Neural cell (in vitro differentiated cells): ENCODE measurements around the gene SHMT2. TPM values are rescaled to one million over a fixed set of nuclear protein-coding genes. Genes with fewer than 3 reads are reported as not detected.

ENCODE experiments used
- H2AFZ ChIP-seq: fragments of 200-600, 300-800 bp; sonication (generic), shearing (Covaris generic); 2 replicates; pipeline ENCODE4 v1.6.0; 2014; ENCODE audit warnings: low read depth, mild to moderate bottlenecking, antibody characterized with exemption, low read length, moderate library complexity
- H3F3A ChIP-seq: fragments of 200-600 bp; shearing (Covaris generic); 2 replicates; pipeline ENCODE4 v1.6.1; 2016; ENCODE audit warnings: mild to moderate bottlenecking, moderate library complexity, mixed read lengths, antibody characterized with exemption, low read length; ENCODE audit not compliant: insufficient read depth, poor library complexity, severe bottlenecking
- H3K27ac ChIP-seq: fragments of 200-600, 300-800 bp; sonication (generic), shearing (Covaris generic); 2 replicates; pipeline ENCODE4 v1.5.1; 2014; ENCODE audit warnings: mild to moderate bottlenecking, low read length, moderate library complexity
- H3K27me3 ChIP-seq: fragments of 300-800, 200-600 bp; sonication (generic), shearing (Covaris generic); 2 replicates; pipeline ENCODE4 v1.6.0; 2014; ENCODE audit warnings: mild to moderate bottlenecking, low read depth, low read length, moderate library complexity; ENCODE audit not compliant: insufficient read depth
- H3K36me3 ChIP-seq: fragments of 300-800, 200-600 bp; sonication (generic), shearing (Covaris generic); 2 replicates; pipeline ENCODE4 v1.5.1; 2014; ENCODE audit warnings: mild to moderate bottlenecking, antibody characterized with exemption, low read length, moderate library complexity; ENCODE audit not compliant: insufficient read depth
- H3K4me2 ChIP-seq: fragments of 300-800, 200-600 bp; sonication (generic), shearing (Covaris generic); 2 replicates; pipeline ENCODE4 v1.6.0; 2014; ENCODE audit warnings: mild to moderate bottlenecking, low read length
- H3K4me3 ChIP-seq: fragments of 300-800, 200-600 bp; sonication (generic), shearing (Covaris generic); 2 replicates; pipeline ENCODE4 v1.5.1; 2014; ENCODE audit warnings: mild to moderate bottlenecking, low read length, moderate library complexity
- H3K79me2 ChIP-seq: fragments of 200-600 bp; shearing (Covaris generic); replicated peaks from 2 replicates; pipeline ENCODE4 v1.6.0; 2014; ENCODE audit warnings: mild to moderate bottlenecking, low read length, moderate library complexity; ENCODE audit not compliant: insufficient read depth
- H3K9ac ChIP-seq: fragments of 300-800, 200-600 bp; sonication (generic), shearing (Covaris generic); 2 replicates; pipeline ENCODE4 v1.6.1; 2016; ENCODE audit warnings: mild to moderate bottlenecking, low read length, mixed read lengths
- H3K9me2 ChIP-seq: fragments of 200-600 bp; shearing (Covaris generic); 2 replicates; pipeline ENCODE4 v1.6.1; 2016; ENCODE audit warnings: mild to moderate bottlenecking, low read length, mixed read lengths; ENCODE audit not compliant: insufficient read depth
- H3K9me3 ChIP-seq: fragments of 200-600, 300-800 bp; sonication (generic), shearing (Covaris generic); 2 replicates; pipeline ENCODE4 v1.6.1; 2016; ENCODE audit warnings: mild to moderate bottlenecking, mixed run types, low read length, moderate library complexity, mixed read lengths
- H4K20me1 ChIP-seq: fragments of 200-600 bp; shearing (Covaris generic); 2 replicates; pipeline ENCODE4 v1.6.1; 2016; ENCODE audit warnings: mild to moderate bottlenecking, mixed run types; ENCODE audit not compliant: insufficient read depth
- EZH2 ChIP-seq: fragments of 200-600, 300-800 bp; shearing (Covaris generic), sonication (generic); IDR thresholded peaks from 2 replicates; pipeline ENCODE4 v1.6.1; 2014; ENCODE audit warnings: antibody characterized with exemption, low read length, borderline replicate concordance, mild to moderate bottlenecking; ENCODE audit not compliant: insufficient read depth, poor library complexity, severe bottlenecking
- MXI1 ChIP-seq: fragments of 450-650 bp; conservative IDR thresholded peaks from 2 replicates; pipeline ENCODE4 v1.6.1; 2014; ENCODE audit warnings: antibody characterized with exemption, mild to moderate bottlenecking; ENCODE audit not compliant: poor library complexity, severe bottlenecking
- POLR2AphosphoS5 ChIP-seq: IDR thresholded peaks from 2 replicates; pipeline ENCODE4 v1.6.1; 2012
- REST ChIP-seq: IDR thresholded peaks from 2 replicates; pipeline ENCODE4 v1.6.1; 2012; ENCODE audit warnings: borderline replicate concordance
- SMC3 ChIP-seq: fragments of 450-650 bp; conservative IDR thresholded peaks from 2 replicates; pipeline ENCODE4 v1.6.1; 2014; ENCODE audit warnings: antibody characterized with exemption, mild to moderate bottlenecking, moderate library complexity; ENCODE audit not compliant: poor library complexity
- TAF1 ChIP-seq: IDR thresholded peaks from 2 replicates; pipeline ENCODE4 v1.6.1; 2012; ENCODE audit warnings: low read depth
- polyA plus RNA-seq: library from polyadenylated mRNA; depleted of rRNA; stranded (reverse); fragments of >200 nt; gene quantifications from 2 replicates; pipeline ENCODE4 v1.2.3, GENCODE V29; 2014
- TF ChIP-seq, protein P1 (sequence below): fragments of 450-650 bp; IDR thresholded peaks from 2 replicates; pipeline ENCODE4 v1.5.1; 2014; ENCODE audit warnings: antibody characterized with exemption, mild to moderate bottlenecking, moderate library complexity; ENCODE audit not compliant: poor library complexity, severe bottlenecking

Gene SHMT2
- polyA plus RNA-seq, 1 donor from 2014 or later: 38.2 TPM

DNA sequence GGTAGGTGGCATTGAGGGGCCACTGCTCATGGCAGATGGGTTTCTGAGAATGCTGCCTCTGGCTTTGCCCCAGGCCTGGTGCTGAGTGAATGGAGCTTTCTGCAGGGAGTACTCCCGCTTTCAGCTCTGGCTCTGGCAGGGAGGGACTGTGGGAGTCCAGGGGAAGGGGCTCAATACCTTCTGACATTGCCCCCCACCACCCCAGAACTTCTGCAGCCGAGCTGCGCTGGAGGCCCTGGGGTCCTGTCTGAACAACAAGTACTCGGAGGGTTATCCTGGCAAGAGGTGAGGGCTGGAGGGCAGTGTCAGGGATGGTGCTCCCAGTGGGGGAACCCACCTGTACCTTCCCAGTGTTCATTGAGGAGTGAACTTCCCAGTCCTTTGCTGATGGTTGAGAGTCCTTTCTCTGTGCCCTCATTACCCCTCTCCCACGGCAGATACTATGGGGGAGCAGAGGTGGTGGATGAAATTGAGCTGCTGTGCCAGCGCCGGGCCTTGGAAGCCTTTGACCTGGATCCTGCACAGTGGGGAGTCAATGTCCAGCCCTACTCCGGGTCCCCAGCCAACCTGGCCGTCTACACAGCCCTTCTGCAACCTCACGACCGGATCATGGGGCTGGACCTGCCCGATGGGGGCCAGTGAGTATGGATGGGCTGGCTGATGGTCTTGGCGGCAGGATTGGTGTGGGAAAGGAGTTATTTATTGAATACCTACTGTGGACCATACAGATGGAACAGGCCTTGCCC is 1.9 kb downstream of the SHMT2 start:
- H3K9me3 ChIP-seq: no peaks in the 10 kb centered on the region
- peak overlapping the region; percentile 79 for H3K4me3 ChIP-seq
- no peaks in the 10 kb centered on the region for H4K20me1 ChIP-seq
- TF ChIP-seq TAF1 (no peak), POLR2AphosphoS5 (no peak), MXI1 (no peak), SMC3 (no peak), REST (no peak)
- no peak overlapping the region for H3K4me2 ChIP-seq
- H3K27ac ChIP-seq: no peak overlapping the region
- no peaks in the 10 kb centered on the region for H3K9me2 ChIP-seq
- no peaks in the 10 kb centered on the region for H3F3A ChIP-seq
- H3K79me2 ChIP-seq: no peaks in the 10 kb centered on the region
- no peak overlapping the region for H3K9ac ChIP-seq
- peaks cover 23% of the 10 kb centered on the region for H3K27me3 ChIP-seq
- H2AFZ ChIP-seq: no peak overlapping the region
- H3K36me3 ChIP-seq: no peaks in the 10 kb centered on the region

GRCh38 chr12:57232156-57232756 is 2.7 kb downstream of the SHMT2 start:
- no peaks in the 10 kb centered on the region for H4K20me1 ChIP-seq
- no peaks in the 10 kb centered on the region for H3K36me3 ChIP-seq
- no peaks in the 10 kb centered on the region for H3K79me2 ChIP-seq
- H3K27me3 ChIP-seq: peaks cover 23% of the 10 kb centered on the region
- no peak overlapping the region for H3K27ac ChIP-seq
- no peaks in the 10 kb centered on the region for H3F3A ChIP-seq
- H3K9me2 ChIP-seq: no peaks in the 10 kb centered on the region
- H2AFZ ChIP-seq: no peak overlapping the region
- TF ChIP-seq, protein P1, sequence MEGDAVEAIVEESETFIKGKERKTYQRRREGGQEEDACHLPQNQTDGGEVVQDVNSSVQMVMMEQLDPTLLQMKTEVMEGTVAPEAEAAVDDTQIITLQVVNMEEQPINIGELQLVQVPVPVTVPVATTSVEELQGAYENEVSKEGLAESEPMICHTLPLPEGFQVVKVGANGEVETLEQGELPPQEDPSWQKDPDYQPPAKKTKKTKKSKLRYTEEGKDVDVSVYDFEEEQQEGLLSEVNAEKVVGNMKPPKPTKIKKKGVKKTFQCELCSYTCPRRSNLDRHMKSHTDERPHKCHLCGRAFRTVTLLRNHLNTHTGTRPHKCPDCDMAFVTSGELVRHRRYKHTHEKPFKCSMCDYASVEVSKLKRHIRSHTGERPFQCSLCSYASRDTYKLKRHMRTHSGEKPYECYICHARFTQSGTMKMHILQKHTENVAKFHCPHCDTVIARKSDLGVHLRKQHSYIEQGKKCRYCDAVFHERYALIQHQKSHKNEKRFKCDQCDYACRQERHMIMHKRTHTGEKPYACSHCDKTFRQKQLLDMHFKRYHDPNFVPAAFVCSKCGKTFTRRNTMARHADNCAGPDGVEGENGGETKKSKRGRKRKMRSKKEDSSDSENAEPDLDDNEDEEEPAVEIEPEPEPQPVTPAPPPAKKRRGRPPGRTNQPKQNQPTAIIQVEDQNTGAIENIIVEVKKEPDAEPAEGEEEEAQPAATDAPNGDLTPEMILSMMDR: no peak
- no peak for TF ChIP-seq SMC3
- TF ChIP-seq EZH2: no peak
- TF ChIP-seq POLR2AphosphoS5: no peak
- no peak overlapping the region for H3K4me2 ChIP-seq
- H3K9me3 ChIP-seq: no peaks in the 10 kb centered on the region
- no peak overlapping the region for H3K4me3 ChIP-seq
- H3K9ac ChIP-seq: no peak overlapping the region
